Mesothelial cell of epicardium (in vitro differentiated cells): ENCODE measurements around the gene CLTCL1. TPM values are rescaled to one million over a fixed set of nuclear protein-coding genes. Genes with fewer than 3 reads are reported as not detected.

ENCODE experiments used
- DNase-seq, 2 experiments: peaks; one replicate each; pipeline ENCODE4 v3.0.0; 2021; ENCODE audit warnings: low spot score in 2 of 2; ENCODE audit not compliant: unreplicated experiment in 2 of 2
- H3K27ac Mint-ChIP-seq: 2 replicates; pipeline ENCODE4 v1.8.0; 2021; ENCODE audit warnings: mixed read lengths
- H3K27me3 Mint-ChIP-seq: 2 replicates; pipeline ENCODE4 v1.8.0; 2021; ENCODE audit warnings: low read depth, mixed read lengths
- H3K36me3 Mint-ChIP-seq: 2 replicates; pipeline ENCODE4 v1.8.0; 2021; ENCODE audit warnings: mixed read lengths
- H3K4me1 Mint-ChIP-seq: 2 replicates; pipeline ENCODE4 v1.8.0; 2021; ENCODE audit warnings: mixed read lengths
- H3K4me3 Mint-ChIP-seq: 2 replicates; pipeline ENCODE4 v1.8.0; 2021; ENCODE audit warnings: mild to moderate bottlenecking, moderate library complexity, mixed read lengths
- H3K9me3 Mint-ChIP-seq: 2 replicates; pipeline ENCODE4 v1.8.0; 2021; ENCODE audit warnings: mixed read lengths
- total RNA-seq: library from RNA; stranded (reverse); gene quantifications from 3 replicates; pipeline ENCODE4 v1.2.1, GENCODE V29; 2021
- TF ChIP-seq, protein P1 (sequence below): fragments of 200-600 bp; sonication (generic); IDR thresholded peaks from one replicate; pipeline ENCODE4 v1.5.0; 2021; ENCODE audit warnings: antibody characterized with exemption; ENCODE audit not compliant: unreplicated experiment

Gene CLTCL1
- total RNA-seq, 1 donor from 2014 or later, result 5.9 TPM

DNA sequence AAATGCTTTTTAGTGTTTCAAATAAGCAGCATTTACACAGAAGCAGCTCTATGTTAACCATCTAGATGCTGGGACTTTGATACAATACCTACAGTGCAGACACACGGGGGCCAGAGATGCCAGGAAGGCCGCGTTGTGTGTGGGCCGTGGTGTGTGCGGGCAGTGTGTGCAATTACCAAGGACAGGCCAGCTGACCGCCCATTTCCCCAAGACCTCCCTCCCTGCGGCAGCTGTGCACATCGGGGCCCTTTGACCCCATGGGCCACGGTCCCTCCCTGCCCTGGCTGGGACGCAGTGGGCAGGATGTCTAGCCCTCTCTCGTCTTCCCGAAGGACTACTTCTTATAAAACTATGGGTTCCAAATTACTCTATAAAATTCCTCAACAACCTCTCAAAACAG, 38.4 kb downstream of the CLTCL1 start:
- DNase-seq, result no peak
- TF ChIP-seq, protein P1, sequence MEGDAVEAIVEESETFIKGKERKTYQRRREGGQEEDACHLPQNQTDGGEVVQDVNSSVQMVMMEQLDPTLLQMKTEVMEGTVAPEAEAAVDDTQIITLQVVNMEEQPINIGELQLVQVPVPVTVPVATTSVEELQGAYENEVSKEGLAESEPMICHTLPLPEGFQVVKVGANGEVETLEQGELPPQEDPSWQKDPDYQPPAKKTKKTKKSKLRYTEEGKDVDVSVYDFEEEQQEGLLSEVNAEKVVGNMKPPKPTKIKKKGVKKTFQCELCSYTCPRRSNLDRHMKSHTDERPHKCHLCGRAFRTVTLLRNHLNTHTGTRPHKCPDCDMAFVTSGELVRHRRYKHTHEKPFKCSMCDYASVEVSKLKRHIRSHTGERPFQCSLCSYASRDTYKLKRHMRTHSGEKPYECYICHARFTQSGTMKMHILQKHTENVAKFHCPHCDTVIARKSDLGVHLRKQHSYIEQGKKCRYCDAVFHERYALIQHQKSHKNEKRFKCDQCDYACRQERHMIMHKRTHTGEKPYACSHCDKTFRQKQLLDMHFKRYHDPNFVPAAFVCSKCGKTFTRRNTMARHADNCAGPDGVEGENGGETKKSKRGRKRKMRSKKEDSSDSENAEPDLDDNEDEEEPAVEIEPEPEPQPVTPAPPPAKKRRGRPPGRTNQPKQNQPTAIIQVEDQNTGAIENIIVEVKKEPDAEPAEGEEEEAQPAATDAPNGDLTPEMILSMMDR, result no peak
- Mint-ChIP-seq H3K4me3 (no peak overlapping the region), H3K36me3 (peaks cover 2% of the 10 kb centered on the region), H3K9me3 (peaks cover 4% of the 10 kb centered on the region), H3K4me1 (no peaks in the 10 kb centered on the region), H3K27ac (no peak overlapping the region), H3K27me3 (no peaks in the 10 kb centered on the region)

DNA sequence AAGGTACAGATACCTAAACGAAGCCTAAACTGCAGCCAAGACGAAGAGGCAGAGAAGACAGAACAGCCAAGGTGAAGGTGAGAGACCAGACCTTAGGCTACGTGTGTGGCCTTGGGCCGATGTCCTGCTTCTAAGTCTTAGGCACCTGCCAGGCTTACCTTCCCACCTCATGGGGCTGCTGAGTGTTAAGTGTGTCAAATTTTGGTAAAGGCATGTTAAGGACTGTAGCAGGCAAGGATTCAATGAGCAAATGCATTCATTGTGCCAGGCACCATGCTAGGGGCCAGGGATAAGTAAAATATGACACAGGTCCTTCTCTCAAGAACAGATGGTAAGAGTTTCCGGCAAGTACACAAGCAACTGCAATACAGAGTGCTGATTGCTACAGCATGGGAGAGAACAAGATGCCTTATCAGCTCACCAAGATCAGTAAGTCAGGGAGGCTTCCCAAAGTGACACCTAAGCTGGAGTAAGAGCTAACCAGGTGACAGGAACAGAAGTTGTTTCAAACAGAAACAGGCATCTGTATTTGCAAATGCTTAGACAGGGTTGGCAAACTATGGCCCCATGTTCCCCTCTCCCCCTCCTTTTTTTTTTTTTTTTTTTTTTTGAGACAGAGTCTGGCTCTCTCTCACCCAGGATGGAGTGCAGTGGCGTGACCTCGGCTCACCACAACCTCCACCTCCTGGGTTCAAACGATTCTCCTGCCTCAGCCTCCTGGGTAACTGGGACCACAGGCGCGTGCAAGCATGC, 46.7 kb downstream of the CLTCL1 start:
- Mint-ChIP-seq H3K4me1 (no peaks in the 10 kb centered on the region), H3K36me3 (no peaks in the 10 kb centered on the region), H3K27ac (no peak overlapping the region), H3K9me3 (no peaks in the 10 kb centered on the region), H3K4me3 (no peak overlapping the region), H3K27me3 (no peaks in the 10 kb centered on the region)
- no peak for DNase-seq
- TF ChIP-seq, protein P1, result no peak

- no peaks in the 10 kb centered on the region for H3K36me3 Mint-ChIP-seq
- H3K4me3 Mint-ChIP-seq, result no peak overlapping the region
- no peaks in the 10 kb centered on the region for H3K27me3 Mint-ChIP-seq
- H3K27ac Mint-ChIP-seq, result no peak overlapping the region
- H3K4me1 Mint-ChIP-seq, result no peaks in the 10 kb centered on the region
- H3K9me3 Mint-ChIP-seq, result no peaks in the 10 kb centered on the region
- TF ChIP-seq, protein P1, result no peak
- DNase-seq, result no peak
These were observed 48.8 kb downstream of the CLTCL1 start for GRCh38 chr22:19242699-19243098.

- H3K9me3 Mint-ChIP-seq, result no peaks in the 10 kb centered on the region
- DNase-seq, result no peak
- no peaks in the 10 kb centered on the region for H3K36me3 Mint-ChIP-seq
- H3K27me3 Mint-ChIP-seq, result no peaks in the 10 kb centered on the region
- no peak overlapping the region for H3K4me3 Mint-ChIP-seq
- H3K4me1 Mint-ChIP-seq, result no peaks in the 10 kb centered on the region
- no peak overlapping the region for H3K27ac Mint-ChIP-seq
- TF ChIP-seq, protein P1, result no peak
These were observed 50.0 kb downstream of the CLTCL1 start for GRCh38 chr22:19241593-19241906.

DNA sequence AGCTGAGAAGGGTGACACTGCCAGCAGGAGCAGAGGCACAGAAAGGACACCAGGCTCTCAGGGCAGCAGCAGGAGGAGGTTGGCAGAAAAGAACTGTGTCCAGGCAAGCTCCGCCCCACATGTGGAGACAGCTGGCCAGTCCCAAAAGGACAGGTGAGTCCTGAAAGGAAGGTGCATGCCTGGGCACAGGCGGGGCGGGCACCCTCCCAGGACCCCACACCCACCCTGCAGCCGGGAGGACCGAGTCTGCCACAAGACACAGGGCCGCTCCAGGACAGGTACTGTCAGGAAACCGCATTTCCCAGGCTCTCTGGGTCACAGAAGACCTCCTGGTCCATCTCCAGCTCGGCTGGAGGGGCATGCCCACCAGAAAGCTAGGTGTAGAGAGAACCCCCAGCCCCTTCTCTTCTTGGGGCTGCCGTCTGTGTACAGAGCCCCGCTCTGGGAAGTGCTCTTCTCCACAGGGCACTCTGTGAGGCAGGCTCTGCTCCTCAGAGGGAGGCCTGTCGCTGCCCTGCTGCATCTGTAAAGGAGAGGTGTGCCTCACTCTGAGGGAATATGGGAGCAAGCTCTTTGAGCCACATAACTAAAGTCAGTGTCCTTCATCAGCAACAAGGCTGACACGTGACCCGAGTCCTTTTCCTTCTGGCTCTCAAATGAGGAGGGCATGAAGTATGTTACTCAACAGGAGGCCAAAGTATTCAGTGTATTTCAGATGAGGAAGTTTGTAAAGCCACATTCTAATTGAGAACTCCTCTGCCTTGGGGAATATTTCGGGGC, 50.5 kb downstream of the CLTCL1 start:
- H3K27me3 Mint-ChIP-seq, result no peaks in the 10 kb centered on the region
- no peak for DNase-seq
- H3K9me3 Mint-ChIP-seq, result no peaks in the 10 kb centered on the region
- no peaks in the 10 kb centered on the region for H3K4me1 Mint-ChIP-seq
- H3K36me3 Mint-ChIP-seq, result no peaks in the 10 kb centered on the region
- no peak overlapping the region for H3K4me3 Mint-ChIP-seq
- no peak overlapping the region for H3K27ac Mint-ChIP-seq
- TF ChIP-seq, protein P1, result no peak
